Measurements from ENCODE around the gene AMELX.

GRCh38 chrX:11266573-11267003, 26.6 kb upstream of the AMELX start:
- TF ChIP-seq POLR2AphosphoS5 (IDR thresholded peaks at IDR 0.05; ENCODE audit: borderline replicate concordance, low read depth, low read length) (no peak), EZH2 (IDR thresholded peaks at IDR 0.05) (no peak), FOXP2 (optimal IDR thresholded peaks at IDR 0.05; ENCODE audit: control extremely low read depth, extremely low read length, insufficient read depth) (no peak)

All from SK-N-MC (cell line).